ENCODE results near the gene SLC16A12. TPM values are rescaled to one million over a fixed set of nuclear protein-coding genes. Genes with fewer than 3 reads are reported as not detected.

The SLC16A12 gene
- total and polyA plus RNA-seq, 12 donors = 1.8 to 3.6 (median 2.7) TPM

DNA sequence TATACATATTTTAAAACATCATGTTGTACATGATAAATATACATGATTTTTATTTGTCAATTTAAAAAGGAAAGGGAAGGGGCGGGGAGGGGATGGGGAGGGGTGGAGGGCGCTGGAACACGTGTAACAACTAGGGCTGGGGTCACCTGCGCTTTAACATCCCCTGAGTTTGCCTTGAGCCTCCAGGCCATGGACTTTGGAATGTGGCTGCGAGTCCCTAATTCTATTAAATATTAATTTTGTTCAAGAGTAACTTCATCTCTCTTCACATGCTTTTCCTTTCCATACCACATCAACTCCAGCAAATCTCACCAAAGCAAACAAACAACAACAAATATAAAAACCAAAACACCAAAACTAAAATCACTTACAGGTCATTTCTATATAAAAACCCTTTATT lies 110.4 kb downstream of the SLC16A12 start:
- H3K4me3 ChIP-seq = no peak overlapping the region
- H3K27ac ChIP-seq = no peak overlapping the region
- H3K27me3 ChIP-seq = no peaks in the 10 kb centered on the region
- DNase-seq (no peak), ATAC-seq (no peak)
- intact Hi-C loops (cut with DNase I) = loop anchor here in 8 of 10 donors (5.0 to 10.0 kb wide), 7 partner anchors 52 to 280 kb away; partner anchors contain the start of genes KIF20B (in 4 of the 8) and PANK1 (in 1 of the 8)
- H3K4me1 ChIP-seq = peaks cover 0 to 33% (median 10%) of the 10 kb centered on the region in 9 donors
- H3K36me3 ChIP-seq = peaks cover 0 to 32% (median 0%) of the 10 kb centered on the region in 9 donors
- 89 to 91% methylated on average over 5 of the region's 5 CpGs for WGBS, 2 donors
- no peaks in the 10 kb centered on the region for H3K9me3 ChIP-seq
- TF ChIP-seq, protein P1, sequence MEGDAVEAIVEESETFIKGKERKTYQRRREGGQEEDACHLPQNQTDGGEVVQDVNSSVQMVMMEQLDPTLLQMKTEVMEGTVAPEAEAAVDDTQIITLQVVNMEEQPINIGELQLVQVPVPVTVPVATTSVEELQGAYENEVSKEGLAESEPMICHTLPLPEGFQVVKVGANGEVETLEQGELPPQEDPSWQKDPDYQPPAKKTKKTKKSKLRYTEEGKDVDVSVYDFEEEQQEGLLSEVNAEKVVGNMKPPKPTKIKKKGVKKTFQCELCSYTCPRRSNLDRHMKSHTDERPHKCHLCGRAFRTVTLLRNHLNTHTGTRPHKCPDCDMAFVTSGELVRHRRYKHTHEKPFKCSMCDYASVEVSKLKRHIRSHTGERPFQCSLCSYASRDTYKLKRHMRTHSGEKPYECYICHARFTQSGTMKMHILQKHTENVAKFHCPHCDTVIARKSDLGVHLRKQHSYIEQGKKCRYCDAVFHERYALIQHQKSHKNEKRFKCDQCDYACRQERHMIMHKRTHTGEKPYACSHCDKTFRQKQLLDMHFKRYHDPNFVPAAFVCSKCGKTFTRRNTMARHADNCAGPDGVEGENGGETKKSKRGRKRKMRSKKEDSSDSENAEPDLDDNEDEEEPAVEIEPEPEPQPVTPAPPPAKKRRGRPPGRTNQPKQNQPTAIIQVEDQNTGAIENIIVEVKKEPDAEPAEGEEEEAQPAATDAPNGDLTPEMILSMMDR (IDR thresholded peaks at IDR 0.05) = no peak

DNA sequence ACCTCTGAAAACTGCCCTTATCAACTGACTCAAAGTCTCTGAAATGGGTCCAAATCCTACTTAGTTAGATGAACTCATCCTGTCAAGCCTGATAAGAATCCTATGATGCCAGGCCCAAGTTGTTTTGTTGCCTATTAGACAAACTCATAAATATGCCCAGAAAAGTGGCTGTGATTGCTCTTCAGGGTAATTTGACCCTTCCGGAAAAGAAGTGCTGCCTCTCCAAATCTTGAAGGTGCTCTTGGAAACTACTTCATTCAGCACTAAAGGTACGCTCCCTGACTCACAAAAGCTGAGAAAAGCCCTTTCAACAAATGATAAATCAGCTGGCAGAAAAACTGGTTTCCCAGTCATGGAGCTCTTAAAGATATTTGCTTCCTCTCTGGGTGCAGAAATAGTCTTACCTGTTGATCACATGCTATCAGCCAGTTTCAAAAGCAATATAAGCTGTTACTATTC lies 114.3 kb downstream of the SLC16A12 start:
- H3K9me3 ChIP-seq = no peaks in the 10 kb centered on the region
- H3K4me1 ChIP-seq = peaks cover 0 to 49% (median 36%) of the 10 kb centered on the region in 9 donors
- ATAC-seq (no peak), DNase-seq (no peak)
- peaks cover 0 to 54% (median 8%) of the 10 kb centered on the region in 9 donors for H3K36me3 ChIP-seq
- TF ChIP-seq, protein P1 (IDR thresholded peaks at IDR 0.05) = no peak
- H3K27ac ChIP-seq = no peak overlapping the region
- no peaks in the 10 kb centered on the region for H3K27me3 ChIP-seq
- 69 to 88% methylated on average over 2 of the region's 2 CpGs for WGBS, 2 donors
- intact Hi-C loops (cut with DNase I) = loop anchor here in 4 of 10 donors (10.0 kb wide), 3 partner anchors 224 to 284 kb away; partner anchors contain the start of genes KIF20B (in 2 of the 4) and PANK1 (in 1 of the 4)
- H3K4me3 ChIP-seq = no peak overlapping the region

DNA sequence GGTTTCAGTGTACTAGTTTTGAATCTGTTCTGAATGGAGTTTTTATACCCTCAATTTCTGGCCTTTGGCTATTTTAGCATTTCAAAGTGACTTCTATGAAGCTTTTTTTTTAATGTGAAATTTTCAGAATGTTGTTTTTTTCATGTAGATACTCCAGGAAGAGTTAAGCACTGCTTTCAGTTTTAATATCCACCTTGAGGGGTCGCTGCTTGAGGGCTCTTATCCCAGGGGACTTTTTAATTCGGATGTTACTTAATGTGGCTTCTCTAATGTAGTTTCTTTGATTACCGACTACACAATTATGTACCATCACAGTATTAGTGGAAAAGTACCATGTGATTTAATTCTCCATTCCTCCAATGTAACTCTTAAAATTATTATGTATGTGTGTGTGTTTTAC lies 115.8 kb downstream of the SLC16A12 start:
- WGBS, 2 donors = 25% methylated on average over 3 of the region's 3 CpGs
- DNase-seq = peak in 1 of 2 donors; percentile 16
- Histone ChIP-seq H3K27ac (peak overlapping the region in 1 of 10 donors; percentile 13), H3K27me3 (no peaks in the 10 kb centered on the region), H3K9me3 (no peaks in the 10 kb centered on the region), H3K4me3 (peak overlapping the region in 3 of 10 donors; percentile 1 to 9 (median 1)), H3K4me1 (peaks cover 0 to 59% (median 42%) of the 10 kb centered on the region in 9 donors), H3K36me3 (peaks cover 0 to 54% (median 8%) of the 10 kb centered on the region in 9 donors)
- ATAC-seq = no peak
- intact Hi-C loops (cut with DNase I) = loop anchor here in 1 of 10 donors (5.0 kb wide), 1 partner anchor 377 kb away; no protein-coding TSS in a partner anchor
- TF ChIP-seq, protein P1 (IDR thresholded peaks at IDR 0.05) = peak in 8 of 9 donors; percentile 38 to 60 (median 48)

DNA sequence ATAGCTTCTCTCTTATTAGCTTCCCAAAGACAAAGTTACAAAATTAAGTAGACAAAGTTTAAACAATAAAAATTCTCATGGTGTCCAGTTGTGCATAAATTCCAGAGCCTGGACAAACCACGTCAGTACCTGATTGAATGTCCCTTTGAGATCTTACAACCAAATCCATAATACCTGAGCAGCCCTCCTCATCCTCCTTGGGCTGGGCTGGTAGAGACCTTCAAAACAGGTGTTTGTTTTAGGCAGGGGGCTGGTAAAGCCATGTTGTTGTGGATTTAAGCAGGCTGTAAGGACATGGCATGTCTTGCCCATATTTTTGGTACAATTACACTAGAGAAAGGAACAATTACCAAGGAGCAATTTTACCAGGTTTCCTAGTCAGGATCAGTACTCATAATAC lies 118.9 kb downstream of the SLC16A12 start:
- ATAC-seq = no peak
- Histone ChIP-seq H3K4me1 (peaks cover 0 to 74% (median 51%) of the 10 kb centered on the region in 9 donors), H3K4me3 (peak overlapping the region in 4 of 10 donors; percentile 73 to 90 (median 88)), H3K36me3 (peaks cover 0 to 41% (median 8%) of the 10 kb centered on the region in 9 donors), H3K27me3 (no peaks in the 10 kb centered on the region), H3K9me3 (peaks cover 0 to 4% (median 0%) of the 10 kb centered on the region in 11 donors), H3K27ac (peak overlapping the region in 4 of 10 donors; percentile 87 to 99 (median 98))
- DNase-seq = no peak
- TF ChIP-seq, protein P1 (IDR thresholded peaks at IDR 0.05) = no peak
- intact Hi-C loops (cut with DNase I) = loop anchor here in 1 of 10 donors (5.0 kb wide), 1 partner anchor 374 kb away; no protein-coding TSS in a partner anchor
- 81 to 93% methylated on average over 1 of the region's 1 CpG for WGBS, 2 donors
